ENCODE measurements around the gene KPNA5.

The KPNA5 gene

GRCh38 chr6:116772450-116772849, 91.4 kb downstream of the KPNA5 start:
- TF ChIP-seq, protein P1, sequence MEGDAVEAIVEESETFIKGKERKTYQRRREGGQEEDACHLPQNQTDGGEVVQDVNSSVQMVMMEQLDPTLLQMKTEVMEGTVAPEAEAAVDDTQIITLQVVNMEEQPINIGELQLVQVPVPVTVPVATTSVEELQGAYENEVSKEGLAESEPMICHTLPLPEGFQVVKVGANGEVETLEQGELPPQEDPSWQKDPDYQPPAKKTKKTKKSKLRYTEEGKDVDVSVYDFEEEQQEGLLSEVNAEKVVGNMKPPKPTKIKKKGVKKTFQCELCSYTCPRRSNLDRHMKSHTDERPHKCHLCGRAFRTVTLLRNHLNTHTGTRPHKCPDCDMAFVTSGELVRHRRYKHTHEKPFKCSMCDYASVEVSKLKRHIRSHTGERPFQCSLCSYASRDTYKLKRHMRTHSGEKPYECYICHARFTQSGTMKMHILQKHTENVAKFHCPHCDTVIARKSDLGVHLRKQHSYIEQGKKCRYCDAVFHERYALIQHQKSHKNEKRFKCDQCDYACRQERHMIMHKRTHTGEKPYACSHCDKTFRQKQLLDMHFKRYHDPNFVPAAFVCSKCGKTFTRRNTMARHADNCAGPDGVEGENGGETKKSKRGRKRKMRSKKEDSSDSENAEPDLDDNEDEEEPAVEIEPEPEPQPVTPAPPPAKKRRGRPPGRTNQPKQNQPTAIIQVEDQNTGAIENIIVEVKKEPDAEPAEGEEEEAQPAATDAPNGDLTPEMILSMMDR (IDR thresholded peaks at IDR 0.05; ENCODE audit: extremely low read depth, insufficient read depth, missing control alignments) = no peak
- no peak for DNase-seq (ENCODE audit: low spot score)
- in situ Hi-C loops (cut with MboI; ENCODE audit: low pct_unique_long_range_greater_than_20kb, low sequenced_read_pairs, unreplicated experiment) = no loop called here

GRCh38 chr6:116773886-116774285, 92.9 kb downstream of the KPNA5 start:
- DNase-seq (ENCODE audit: low spot score) = no peak
- TF ChIP-seq, protein P1 (IDR thresholded peaks at IDR 0.05; ENCODE audit: extremely low read depth, insufficient read depth, missing control alignments) = no peak
- in situ Hi-C loops (cut with MboI; ENCODE audit: low pct_unique_long_range_greater_than_20kb, low sequenced_read_pairs, unreplicated experiment) = no loop called here

- TF ChIP-seq, protein P1 (IDR thresholded peaks at IDR 0.05; ENCODE audit: extremely low read depth, insufficient read depth, missing control alignments) = peak; percentile 48
- DNase-seq (ENCODE audit: low spot score) = no peak
- in situ Hi-C loops (cut with MboI; ENCODE audit: low pct_unique_long_range_greater_than_20kb, low sequenced_read_pairs, unreplicated experiment) = no loop called here
Measured at GRCh38 chr6:116779573-116780164, 98.7 kb downstream of the KPNA5 start.

DNA sequence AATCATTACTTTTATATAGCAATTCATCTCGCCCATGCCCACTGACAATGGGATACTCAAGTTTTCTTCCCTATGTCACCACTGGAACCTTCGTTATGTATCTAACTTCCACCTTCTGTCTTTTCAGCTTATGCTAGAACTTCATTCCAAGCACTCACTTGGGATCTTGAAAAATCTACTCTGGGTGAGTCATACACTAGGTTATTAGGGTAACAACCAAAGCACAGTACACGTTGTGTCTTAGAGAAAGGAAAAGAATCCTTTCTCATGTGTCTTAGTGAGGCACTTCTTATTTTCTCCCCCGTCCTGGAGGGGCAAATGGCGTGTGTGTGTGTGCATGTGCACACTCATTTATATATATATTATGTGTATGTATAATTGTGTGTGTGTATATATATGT, 102.8 kb downstream of the KPNA5 start:
- in situ Hi-C loops (cut with MboI; ENCODE audit: low pct_unique_long_range_greater_than_20kb, low sequenced_read_pairs, unreplicated experiment) = no loop called here
- DNase-seq (ENCODE audit: low spot score) = no peak
- TF ChIP-seq, protein P1 (IDR thresholded peaks at IDR 0.05; ENCODE audit: extremely low read depth, insufficient read depth, missing control alignments) = no peak

Data from GM13977 (cell line).